SJCRH30 (cell line): ENCODE results near the gene TM4SF18. TPM values are rescaled to one million over a fixed set of nuclear protein-coding genes. Genes with fewer than 3 reads are reported as not detected.

ENCODE experiments used
- DNase-seq, 2 experiments: peaks; one replicate each; pipeline ENCODE4 v3.0.0-alpha.2; 2015 to 2020
- H3K27ac ChIP-seq: fragments of 250-450 bp; sonication (Bioruptor Pico); 2 replicates; pipeline ENCODE4 v1.5.1; 2020; ENCODE audit warnings: mild to moderate bottlenecking, moderate library complexity
- H3K27me3 ChIP-seq: fragments of 250-450 bp; sonication (Bioruptor Pico); 2 replicates; pipeline ENCODE4 v1.5.1; 2020; ENCODE audit warnings: mild to moderate bottlenecking, moderate library complexity
- H3K36me3 ChIP-seq: fragments of 250-450 bp; sonication (Bioruptor Pico); 2 replicates; pipeline ENCODE4 v1.5.1; 2020; ENCODE audit warnings: mild to moderate bottlenecking, moderate library complexity
- H3K4me1 ChIP-seq: fragments of 250-450 bp; sonication (Bioruptor Pico); 2 replicates; pipeline ENCODE4 v1.5.1; 2020; ENCODE audit warnings: mild to moderate bottlenecking, moderate library complexity
- H3K4me3 ChIP-seq: fragments of 250-450 bp; sonication (Bioruptor Pico); 2 replicates; pipeline ENCODE4 v1.5.1; 2020; ENCODE audit warnings: mild to moderate bottlenecking, moderate library complexity
- H3K9me3 ChIP-seq: fragments of 250-450 bp; sonication (Bioruptor Pico); replicated peaks from 2 replicates; pipeline ENCODE4 v1.5.1; 2020; ENCODE audit warnings: mild to moderate bottlenecking, moderate library complexity
- total RNA-seq: library from RNA; depleted of rRNA; stranded (reverse); fragments of >200 nt; shearing (Covaris generic); gene quantifications from 2 replicates; pipeline ENCODE4 v1.2.3, GENCODE V29; 2014

The TM4SF18 gene
- total RNA-seq, 1 experiment from 2014 or later, result not detected

DNA sequence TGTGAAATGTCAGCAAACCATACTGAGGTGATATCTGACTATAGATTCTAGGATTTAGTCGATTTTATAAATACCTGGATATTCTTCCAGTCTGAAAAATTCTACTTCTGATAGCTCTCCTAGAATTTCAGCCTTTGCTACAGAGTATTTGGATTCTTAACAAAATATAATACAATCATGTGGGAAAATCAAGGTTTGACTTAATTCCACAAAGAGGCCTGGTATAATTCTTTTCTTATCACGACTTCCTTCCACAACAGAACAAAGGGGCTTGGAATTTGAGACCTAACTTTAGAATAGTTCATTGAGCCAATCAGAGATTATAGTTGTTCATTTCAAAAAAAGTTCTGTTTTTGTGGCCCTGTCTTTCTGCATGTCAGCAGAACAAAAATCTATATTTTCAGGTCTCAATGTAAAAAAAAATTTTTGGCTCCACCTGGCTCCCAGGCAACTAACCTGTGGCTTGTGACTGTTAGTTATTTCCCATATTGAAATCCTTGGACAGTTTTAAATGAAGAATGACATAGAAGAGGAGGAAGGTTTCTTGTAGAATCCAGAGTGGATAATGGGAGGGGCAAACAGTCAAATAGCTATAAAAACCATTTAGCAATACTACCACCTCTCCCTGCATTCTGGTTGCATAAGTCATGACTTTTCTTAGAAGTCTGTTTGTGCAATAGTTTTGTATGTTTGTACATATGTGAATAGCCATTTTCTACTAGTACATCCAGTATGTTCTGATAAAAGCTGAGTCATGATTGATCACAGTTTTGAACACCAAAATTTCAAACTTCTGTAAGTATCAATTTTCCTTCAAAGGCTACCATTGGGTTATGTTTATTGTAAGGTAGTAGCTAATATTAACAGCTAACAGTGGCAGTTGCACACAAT lies 40.0 kb upstream of the TM4SF18 start:
- Histone ChIP-seq H3K4me1 (no peaks in the 10 kb centered on the region), H3K27me3 (no peaks in the 10 kb centered on the region), H3K9me3 (no peaks in the 10 kb centered on the region), H3K4me3 (no peak overlapping the region), H3K36me3 (no peaks in the 10 kb centered on the region), H3K27ac (no peak overlapping the region)
- DNase-seq, result no peak

DNA sequence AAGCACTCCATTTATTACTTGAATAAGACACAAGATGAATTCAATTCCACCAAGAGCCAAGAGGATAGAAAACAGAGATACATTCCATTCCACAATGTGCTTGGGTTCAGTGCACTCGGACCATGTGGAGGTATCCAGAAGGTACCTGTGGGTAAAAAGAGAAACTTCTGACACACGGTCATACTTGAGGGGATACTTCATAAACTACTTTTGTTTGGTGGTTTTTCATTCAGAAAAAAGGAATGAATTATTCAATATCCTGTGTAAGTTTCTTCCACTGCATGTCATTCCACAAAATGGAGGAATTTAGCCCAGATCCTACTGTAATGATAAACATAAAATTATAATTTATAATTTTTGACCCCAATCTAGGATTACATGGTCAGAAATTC lies 38.3 kb upstream of the TM4SF18 start:
- no peaks in the 10 kb centered on the region for H3K9me3 ChIP-seq
- no peak overlapping the region for H3K27ac ChIP-seq
- H3K4me3 ChIP-seq, result no peak overlapping the region
- DNase-seq, result no peak
- no peaks in the 10 kb centered on the region for H3K27me3 ChIP-seq
- H3K4me1 ChIP-seq, result no peaks in the 10 kb centered on the region
- no peaks in the 10 kb centered on the region for H3K36me3 ChIP-seq

DNA sequence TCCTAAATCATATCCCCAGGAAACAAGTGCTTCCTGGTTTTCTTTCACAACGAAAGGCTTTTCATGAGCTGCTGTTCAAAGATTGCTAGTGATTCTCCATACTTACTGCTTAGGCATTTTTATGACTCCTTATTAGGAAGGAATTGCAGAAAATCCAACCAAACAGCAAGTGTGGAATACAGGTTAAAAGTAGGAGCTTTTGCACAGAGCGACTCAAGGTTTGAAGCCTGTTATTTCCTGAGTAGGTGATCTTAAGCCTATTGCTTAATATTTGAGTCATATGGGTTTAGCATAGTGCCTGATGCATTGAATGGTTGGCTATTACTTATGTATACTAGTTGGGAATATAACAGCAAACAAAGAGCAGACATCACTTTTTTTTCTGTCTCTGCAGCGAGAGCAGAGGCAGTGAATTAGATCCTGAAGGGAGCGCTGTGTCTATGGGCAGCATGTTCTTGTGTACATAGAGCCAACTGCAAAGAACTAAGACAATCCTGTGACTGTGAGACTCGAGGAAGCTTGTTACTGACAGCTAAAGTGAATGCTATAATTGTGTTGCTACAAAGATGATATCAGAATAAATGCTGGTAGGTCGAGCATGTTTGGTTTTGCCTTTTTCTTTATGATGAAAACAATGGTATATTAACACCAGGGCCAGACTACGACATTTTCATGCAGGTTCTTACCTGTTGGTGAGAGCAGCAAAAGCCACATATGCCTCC lies 37.7 kb upstream of the TM4SF18 start:
- Histone ChIP-seq H3K27me3 (no peaks in the 10 kb centered on the region), H3K27ac (no peak overlapping the region), H3K4me1 (no peaks in the 10 kb centered on the region)

GRCh38 chr3:149369991-149370866 lies 36.8 kb upstream of the TM4SF18 start:
- H3K27ac ChIP-seq, result no peak overlapping the region
- DNase-seq, result no peak
- H3K9me3 ChIP-seq, result no peaks in the 10 kb centered on the region
- H3K36me3 ChIP-seq, result no peaks in the 10 kb centered on the region
- H3K4me1 ChIP-seq, result no peaks in the 10 kb centered on the region
- no peaks in the 10 kb centered on the region for H3K27me3 ChIP-seq
- no peak overlapping the region for H3K4me3 ChIP-seq

More for the DNA sequence above, 37.7 kb upstream of the TM4SF18 start:
- Histone ChIP-seq H3K36me3 (no peaks in the 10 kb centered on the region), H3K4me3 (no peak overlapping the region), H3K9me3 (no peaks in the 10 kb centered on the region)
- no peak for DNase-seq

DNA sequence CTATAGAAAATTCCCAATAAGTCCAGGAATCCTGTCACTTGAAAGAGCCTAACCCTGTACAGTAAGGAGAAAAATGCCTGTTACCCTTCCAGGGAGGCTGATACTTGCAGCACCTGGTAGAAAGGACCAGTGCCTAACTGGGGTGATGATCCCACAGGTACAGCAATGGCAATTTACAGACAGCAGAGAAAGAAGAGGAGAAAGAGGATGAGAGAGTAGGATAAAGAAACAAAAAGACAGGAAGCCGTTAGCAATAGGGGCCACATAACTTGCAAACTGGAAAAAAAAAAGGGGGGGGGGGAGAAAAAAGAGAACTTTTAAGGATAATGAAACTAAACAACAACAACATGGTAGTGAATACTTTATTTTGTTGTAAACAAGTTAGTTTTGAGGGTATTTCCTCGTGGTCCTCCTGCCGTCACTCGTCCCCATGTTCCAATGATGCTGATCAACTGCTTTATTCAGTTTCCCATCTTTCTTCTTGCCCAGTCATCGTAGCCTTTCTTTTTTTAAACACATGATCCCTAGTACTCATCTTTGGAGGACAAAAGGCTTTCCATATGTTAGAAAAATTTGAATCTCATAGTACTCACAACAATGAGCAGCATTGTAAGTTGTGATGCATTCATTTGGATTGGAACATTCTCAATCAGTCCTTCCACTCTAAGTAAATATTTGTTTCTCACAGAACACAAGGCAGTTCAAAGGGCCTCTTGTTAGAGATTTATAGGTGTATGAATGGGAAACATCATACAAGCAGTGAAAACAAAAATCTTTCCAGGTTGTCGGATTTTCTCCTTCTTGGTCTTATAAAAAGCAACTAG lies 35.5 kb upstream of the TM4SF18 start:
- no peaks in the 10 kb centered on the region for H3K9me3 ChIP-seq
- no peak for DNase-seq
- no peaks in the 10 kb centered on the region for H3K36me3 ChIP-seq
- no peak overlapping the region for H3K4me3 ChIP-seq
- no peaks in the 10 kb centered on the region for H3K27me3 ChIP-seq
- H3K4me1 ChIP-seq, result no peaks in the 10 kb centered on the region
- no peak overlapping the region for H3K27ac ChIP-seq

DNA sequence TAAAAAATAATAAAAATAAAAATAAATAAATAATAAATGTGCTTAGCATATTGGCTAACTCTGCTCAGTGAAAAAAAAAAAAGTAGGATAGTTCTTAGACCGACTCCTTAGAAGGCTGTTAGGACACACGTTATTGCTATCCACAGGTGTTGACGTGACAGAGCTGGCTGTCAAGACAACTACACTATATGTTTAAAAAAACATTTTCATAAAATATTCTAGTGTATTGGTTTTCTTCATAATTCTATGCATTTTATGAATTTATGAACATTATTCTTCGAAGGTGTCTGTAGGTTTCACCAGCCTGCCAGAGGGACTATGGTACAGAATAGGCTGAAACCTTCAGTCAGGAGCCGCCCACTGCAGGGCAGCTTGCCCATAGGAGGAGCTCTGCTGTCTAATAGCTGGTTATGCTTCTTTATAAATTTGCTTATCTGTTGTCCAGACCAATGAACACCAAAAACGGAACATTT lies 34.8 kb upstream of the TM4SF18 start:
- H3K27ac ChIP-seq, result no peak overlapping the region
- H3K9me3 ChIP-seq, result no peaks in the 10 kb centered on the region
- no peaks in the 10 kb centered on the region for H3K36me3 ChIP-seq
- no peaks in the 10 kb centered on the region for H3K4me1 ChIP-seq
- H3K4me3 ChIP-seq, result no peak overlapping the region
- no peaks in the 10 kb centered on the region for H3K27me3 ChIP-seq
- no peak for DNase-seq

GRCh38 chr3:149366941-149367840 lies 33.8 kb upstream of the TM4SF18 start:
- DNase-seq, result no peak
- no peaks in the 10 kb centered on the region for H3K27me3 ChIP-seq
- no peaks in the 10 kb centered on the region for H3K9me3 ChIP-seq
- H3K4me3 ChIP-seq, result no peak overlapping the region
- H3K4me1 ChIP-seq, result no peaks in the 10 kb centered on the region
- H3K36me3 ChIP-seq, result no peaks in the 10 kb centered on the region
- no peak overlapping the region for H3K27ac ChIP-seq

- Histone ChIP-seq H3K9me3 (no peaks in the 10 kb centered on the region), H3K4me3 (no peak overlapping the region), H3K27me3 (no peaks in the 10 kb centered on the region), H3K27ac (no peak overlapping the region), H3K36me3 (no peaks in the 10 kb centered on the region), H3K4me1 (no peaks in the 10 kb centered on the region)
- DNase-seq, result no peak
Measured at GRCh38 chr3:149366031-149366430, 32.6 kb upstream of the TM4SF18 start.

DNA sequence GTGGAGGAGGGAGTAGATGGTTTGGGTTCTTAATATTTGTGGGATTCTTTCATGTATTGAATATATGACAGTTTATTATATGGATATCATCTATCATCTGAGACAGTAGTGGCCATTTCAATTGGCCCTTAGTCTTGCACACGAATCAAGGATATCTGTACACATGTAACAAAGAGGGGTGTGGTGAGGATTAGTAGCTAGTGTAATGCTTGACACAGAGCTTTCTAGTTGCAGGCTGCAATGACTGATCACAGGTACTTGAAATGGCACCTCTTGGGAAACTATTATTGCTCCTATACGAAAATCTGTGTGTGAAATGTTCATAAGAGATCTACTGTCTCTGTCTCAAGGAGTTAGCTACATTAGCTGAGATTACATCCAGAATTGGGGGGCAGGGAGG lies 31.2 kb upstream of the TM4SF18 start:
- no peak overlapping the region for H3K27ac ChIP-seq
- no peaks in the 10 kb centered on the region for H3K9me3 ChIP-seq
- H3K4me1 ChIP-seq, result no peaks in the 10 kb centered on the region
- no peaks in the 10 kb centered on the region for H3K36me3 ChIP-seq
- no peaks in the 10 kb centered on the region for H3K27me3 ChIP-seq
- DNase-seq, result no peak
- H3K4me3 ChIP-seq, result no peak overlapping the region

GRCh38 chr3:149363053-149363452 lies 29.6 kb upstream of the TM4SF18 start:
- Histone ChIP-seq H3K9me3 (no peaks in the 10 kb centered on the region), H3K36me3 (no peaks in the 10 kb centered on the region), H3K27me3 (no peaks in the 10 kb centered on the region), H3K4me3 (no peak overlapping the region), H3K27ac (no peak overlapping the region), H3K4me1 (no peaks in the 10 kb centered on the region)
- no peak for DNase-seq

GRCh38 chr3:149362366-149362765 lies 28.9 kb upstream of the TM4SF18 start:
- no peak overlapping the region for H3K27ac ChIP-seq
- no peaks in the 10 kb centered on the region for H3K36me3 ChIP-seq
- no peaks in the 10 kb centered on the region for H3K9me3 ChIP-seq
- no peaks in the 10 kb centered on the region for H3K27me3 ChIP-seq
- H3K4me3 ChIP-seq, result no peak overlapping the region
- DNase-seq, result no peak
- no peaks in the 10 kb centered on the region for H3K4me1 ChIP-seq

DNA sequence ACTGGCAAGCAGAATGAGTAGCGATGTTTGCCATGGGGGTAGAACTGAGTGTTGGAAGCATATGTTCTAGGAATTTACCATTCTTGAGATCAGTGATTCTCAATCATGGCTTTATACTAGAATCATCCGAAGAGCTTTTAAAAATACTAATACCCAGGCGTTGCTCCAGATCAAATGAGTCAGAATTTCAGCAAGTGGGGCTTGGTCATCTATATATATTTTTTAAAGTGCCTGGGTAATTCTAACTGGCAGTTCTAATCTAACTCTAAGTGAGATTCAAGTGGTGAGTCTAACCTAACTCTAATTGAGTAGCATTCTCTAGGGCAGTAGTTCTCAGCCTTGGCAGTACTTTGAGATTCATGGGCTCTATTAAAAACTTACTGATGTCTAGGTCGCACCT lies 23.2 kb upstream of the TM4SF18 start:
- Histone ChIP-seq H3K4me1 (peaks cover 9% of the 10 kb centered on the region; the same call in 1 of the 2 replicates), H3K4me3 (no peak overlapping the region), H3K27me3 (no peaks in the 10 kb centered on the region), H3K36me3 (no peaks in the 10 kb centered on the region), H3K9me3 (no peaks in the 10 kb centered on the region), H3K27ac (peak overlapping the region; percentile 62)
- DNase-seq, result no peak

DNA sequence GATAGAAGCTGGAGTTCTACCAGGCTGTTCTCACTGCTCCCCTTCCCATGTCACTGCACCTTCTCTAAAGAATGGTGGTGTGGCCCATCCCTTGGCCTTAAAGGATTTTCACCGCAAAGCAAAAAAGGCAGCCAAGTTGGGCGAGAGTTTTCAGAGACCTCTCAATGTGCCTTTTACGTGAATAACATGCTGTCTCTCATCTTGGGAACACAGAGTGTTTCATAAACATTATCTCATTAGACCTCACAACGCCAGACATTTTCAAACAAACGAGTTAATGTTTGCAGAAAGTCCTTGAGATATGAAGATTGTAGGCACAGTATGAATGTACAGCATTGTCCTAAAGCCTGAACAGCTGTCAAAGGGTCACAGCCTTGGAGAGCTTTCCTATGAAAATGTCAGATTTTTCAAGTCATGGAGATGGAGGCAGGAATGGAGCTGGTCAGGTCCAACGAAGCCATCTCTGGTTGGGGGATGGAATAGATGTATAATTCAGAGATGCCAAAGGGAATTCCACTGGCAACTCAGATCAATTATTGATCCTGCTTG lies 22.7 kb upstream of the TM4SF18 start:
- H3K27ac ChIP-seq, result peak overlapping the region; percentile 62
- peaks cover 9% of the 10 kb centered on the region; the same call in 1 of the 2 replicates for H3K4me1 ChIP-seq
- no peaks in the 10 kb centered on the region for H3K27me3 ChIP-seq
- no peaks in the 10 kb centered on the region for H3K36me3 ChIP-seq
- H3K4me3 ChIP-seq, result peak overlapping the region; percentile 3; the same call in 1 of the 2 replicates
- DNase-seq, result peak; percentile 40 to 74
- no peaks in the 10 kb centered on the region for H3K9me3 ChIP-seq
